ENCODE data around the gene SLC39A12.

The SLC39A12 gene

DNA sequence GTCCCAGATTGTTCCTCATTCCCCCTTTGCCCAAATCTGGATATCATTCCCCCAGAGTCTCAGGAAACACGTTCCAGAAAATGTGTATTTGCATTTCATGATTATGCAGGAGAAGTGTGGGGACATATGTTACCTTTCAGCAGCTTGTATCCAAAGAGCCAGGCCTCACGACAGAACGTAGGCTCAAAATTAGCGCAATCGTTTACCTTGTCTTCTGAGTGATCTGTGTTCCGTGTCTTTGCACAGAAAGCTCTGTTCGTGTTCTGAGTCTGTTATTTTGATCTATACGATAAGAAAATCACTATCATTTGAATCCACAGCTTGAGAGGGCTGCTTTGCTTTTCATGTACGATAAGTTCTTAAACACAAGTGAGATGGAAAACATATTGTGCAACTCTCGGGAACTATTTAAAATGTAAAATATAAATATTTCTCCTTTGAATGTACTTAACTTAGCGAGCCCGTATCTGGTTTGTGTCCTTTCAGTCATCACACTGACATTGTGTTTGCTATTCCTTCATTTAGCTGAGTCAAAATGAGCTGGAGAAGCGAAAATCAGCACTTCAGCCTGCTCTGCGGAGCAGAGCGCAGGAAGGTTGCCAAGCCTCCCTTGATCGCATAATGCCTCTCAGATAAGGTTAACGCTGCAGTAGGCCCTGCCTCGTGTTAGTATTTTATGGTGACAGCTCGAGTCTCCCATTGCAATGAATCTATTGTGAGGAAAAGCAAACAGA, 108.3 kb downstream of the SLC39A12 start:
- H3K4me3 Mint-ChIP-seq = no peak overlapping the region
- H3K4me1 Mint-ChIP-seq (ENCODE audit: low read depth) = no peaks in the 10 kb centered on the region
- H3K9me3 Mint-ChIP-seq = peaks cover 22% of the 10 kb centered on the region
- no peak overlapping the region for H3K27ac Mint-ChIP-seq
- H3K27me3 Mint-ChIP-seq = no peaks in the 10 kb centered on the region
- H3K36me3 Mint-ChIP-seq (ENCODE audit: low read depth) = no peaks in the 10 kb centered on the region

DNA sequence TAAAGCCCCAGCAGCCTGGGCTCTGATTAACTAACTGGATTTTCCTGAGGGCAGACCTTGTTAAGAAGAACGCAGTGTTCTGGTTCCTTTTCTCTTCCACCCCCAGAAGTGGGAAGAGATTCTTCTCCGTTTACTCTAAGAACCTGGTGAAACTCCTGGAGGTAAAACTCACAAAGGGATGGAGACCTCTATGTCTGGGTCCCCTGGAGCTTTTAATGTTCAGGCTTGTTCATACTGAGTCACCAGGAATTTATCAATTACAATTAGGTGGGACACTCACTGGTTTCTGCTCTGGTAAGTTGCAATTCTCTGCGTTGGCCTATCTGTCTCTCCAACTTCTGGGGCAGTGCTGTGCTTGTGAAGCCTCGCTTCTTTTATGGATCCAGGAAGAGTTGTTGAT, 115.2 kb downstream of the SLC39A12 start:
- Mint-ChIP-seq H3K36me3 (ENCODE audit: low read depth) (no peaks in the 10 kb centered on the region), H3K27ac (no peak overlapping the region), H3K9me3 (peaks cover 7% of the 10 kb centered on the region), H3K4me3 (no peak overlapping the region), H3K27me3 (no peaks in the 10 kb centered on the region), H3K4me1 (ENCODE audit: low read depth) (no peaks in the 10 kb centered on the region)

DNA sequence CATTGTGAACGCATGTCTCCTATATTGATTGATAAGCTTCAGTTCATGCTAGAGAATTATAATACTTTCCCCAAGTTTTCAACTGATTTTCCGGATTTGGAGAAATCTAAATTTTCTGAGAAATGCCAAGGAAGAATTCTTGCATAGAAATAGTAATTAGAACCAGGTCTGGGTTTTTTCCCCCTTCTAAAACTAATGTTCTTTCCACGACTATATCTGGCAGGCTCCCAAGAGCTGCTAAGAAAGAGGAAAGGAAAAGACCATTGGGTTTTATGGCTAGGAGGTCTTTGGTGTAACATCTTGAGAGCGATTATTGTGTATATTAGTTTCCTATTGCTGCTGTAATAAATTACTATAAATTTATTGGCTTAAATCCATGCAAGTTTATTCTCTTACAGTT, 116.7 kb downstream of the SLC39A12 start:
- Mint-ChIP-seq H3K27ac (no peak overlapping the region), H3K4me1 (ENCODE audit: low read depth) (no peaks in the 10 kb centered on the region), H3K27me3 (no peaks in the 10 kb centered on the region), H3K4me3 (no peak overlapping the region), H3K36me3 (ENCODE audit: low read depth) (no peaks in the 10 kb centered on the region), H3K9me3 (peaks cover 7% of the 10 kb centered on the region)

DNA sequence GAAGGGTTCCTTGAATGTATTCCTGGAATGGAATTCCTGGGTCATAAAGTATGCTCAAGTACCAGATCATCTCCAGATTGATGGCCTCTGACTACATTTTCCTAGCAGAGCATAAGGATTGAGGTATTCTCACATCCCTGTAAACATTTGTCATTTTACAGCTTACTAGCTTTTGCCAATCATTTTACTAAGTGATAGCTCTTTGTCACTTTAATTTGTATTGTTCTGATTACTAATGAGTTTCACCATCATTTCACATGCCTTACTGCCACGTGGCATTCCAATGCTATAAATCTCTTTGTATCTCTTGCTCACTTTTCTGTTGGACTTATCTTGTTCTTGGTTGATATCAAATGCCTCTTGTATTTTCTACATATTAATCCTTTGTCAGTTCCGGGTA, 119.9 kb downstream of the SLC39A12 start:
- no peaks in the 10 kb centered on the region for H3K27me3 Mint-ChIP-seq

DNA sequence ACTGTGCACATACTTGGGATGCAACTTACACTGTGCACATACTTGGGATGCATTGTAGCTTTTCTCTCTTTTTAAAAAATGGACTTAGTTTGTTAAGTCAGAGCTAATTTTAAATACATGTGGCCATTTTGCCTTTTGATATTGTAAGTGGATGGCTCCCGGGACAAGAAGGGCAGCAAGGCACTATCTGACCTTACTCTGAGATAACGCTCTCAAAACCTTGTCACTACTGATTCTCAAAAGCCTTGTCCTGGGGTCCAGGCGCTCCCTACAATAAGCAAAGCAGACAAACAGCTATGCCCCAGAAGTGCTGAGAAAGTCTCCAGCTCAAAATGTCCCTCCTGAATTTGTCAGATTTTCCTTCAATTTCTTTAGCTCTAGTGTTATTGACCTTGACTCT, 121.6 kb downstream of the SLC39A12 start:
- no peaks in the 10 kb centered on the region for H3K36me3 Mint-ChIP-seq (ENCODE audit: low read depth)
- no peaks in the 10 kb centered on the region for H3K4me1 Mint-ChIP-seq (ENCODE audit: low read depth)
- no peaks in the 10 kb centered on the region for H3K9me3 Mint-ChIP-seq
- H3K27me3 Mint-ChIP-seq = no peaks in the 10 kb centered on the region
- H3K27ac Mint-ChIP-seq = no peak overlapping the region
- H3K4me3 Mint-ChIP-seq = no peak overlapping the region

More for the DNA sequence above, 119.9 kb downstream of the SLC39A12 start:
- Mint-ChIP-seq H3K9me3 (no peaks in the 10 kb centered on the region), H3K4me1 (ENCODE audit: low read depth) (no peaks in the 10 kb centered on the region), H3K4me3 (no peak overlapping the region), H3K36me3 (ENCODE audit: low read depth) (no peaks in the 10 kb centered on the region), H3K27ac (no peak overlapping the region)

DNA sequence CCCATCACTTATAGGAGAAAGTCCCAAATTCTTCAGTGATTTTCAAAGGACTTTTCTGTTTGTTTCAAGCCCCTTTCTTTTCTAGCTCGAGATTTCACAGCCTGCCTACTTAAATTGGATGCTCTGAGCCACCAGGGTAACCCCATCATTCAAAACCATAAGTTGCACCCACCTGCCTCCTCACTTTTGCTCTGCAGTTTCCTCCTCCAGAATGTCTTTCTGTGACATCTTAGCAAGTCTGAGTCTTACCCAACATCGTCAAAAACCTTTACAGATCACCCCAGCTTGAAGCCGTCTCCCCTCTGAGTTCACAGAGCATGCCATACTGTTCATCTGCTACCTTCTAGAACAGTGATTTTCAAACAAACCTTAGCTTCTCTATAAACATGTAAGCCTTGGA, 124.2 kb downstream of the SLC39A12 start:
- Mint-ChIP-seq H3K9me3 (no peaks in the 10 kb centered on the region), H3K27me3 (no peaks in the 10 kb centered on the region), H3K4me3 (no peak overlapping the region), H3K27ac (no peak overlapping the region), H3K36me3 (ENCODE audit: low read depth) (no peaks in the 10 kb centered on the region), H3K4me1 (ENCODE audit: low read depth) (no peaks in the 10 kb centered on the region)

DNA sequence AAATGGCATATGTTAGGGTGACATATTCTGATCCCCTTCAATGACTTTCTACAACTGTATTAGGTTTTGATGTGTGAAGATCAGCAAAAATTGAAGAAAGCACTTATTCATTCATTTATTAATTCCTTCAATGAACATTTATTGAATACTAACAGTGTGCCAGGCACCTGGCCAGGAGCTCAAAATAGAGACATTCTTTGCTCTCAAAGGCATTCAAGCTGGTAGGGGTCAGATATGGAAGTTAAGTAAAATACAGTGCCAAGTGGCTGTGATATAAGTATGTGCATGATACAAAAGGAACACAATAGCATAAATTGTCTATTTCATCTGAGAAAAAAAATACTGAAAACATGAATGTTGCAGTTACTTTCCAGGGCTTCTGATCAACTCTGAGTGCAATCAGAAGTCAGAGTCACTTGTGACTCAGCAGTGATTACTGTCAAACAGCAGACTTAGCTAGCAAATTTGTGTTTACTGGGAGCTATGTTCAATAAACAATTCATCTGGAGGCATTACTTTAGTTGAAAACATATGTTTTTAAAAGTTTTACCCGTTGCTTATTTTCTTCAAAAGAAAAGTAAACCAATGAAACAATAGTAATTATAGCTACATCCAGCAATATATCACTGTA, 128.1 kb downstream of the SLC39A12 start:
- Mint-ChIP-seq H3K36me3 (ENCODE audit: low read depth) (no peaks in the 10 kb centered on the region), H3K4me1 (ENCODE audit: low read depth) (no peaks in the 10 kb centered on the region), H3K27me3 (no peaks in the 10 kb centered on the region)

DNA sequence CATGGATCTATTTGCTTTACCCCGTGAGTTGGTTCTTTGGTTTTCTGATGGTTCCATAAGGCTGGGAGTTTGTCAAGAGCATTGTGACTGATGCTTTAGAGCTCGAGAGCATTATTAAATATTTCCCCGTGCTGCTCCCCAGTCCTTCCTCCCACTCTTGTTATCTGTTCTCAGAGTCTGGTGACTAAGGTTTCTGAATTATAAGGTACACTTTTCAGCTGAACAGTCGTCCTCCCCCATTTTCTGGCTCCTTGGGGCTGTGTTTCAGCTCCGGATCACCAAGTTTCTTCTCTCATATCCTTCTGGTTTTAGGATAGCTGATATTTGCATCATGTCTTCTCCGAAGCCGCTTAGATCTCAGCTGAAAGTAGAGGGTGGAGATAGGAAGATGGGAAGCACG, 130.7 kb downstream of the SLC39A12 start:
- Mint-ChIP-seq H3K4me3 (no peak overlapping the region), H3K27ac (no peak overlapping the region), H3K9me3 (no peaks in the 10 kb centered on the region), H3K4me1 (ENCODE audit: low read depth) (no peaks in the 10 kb centered on the region), H3K27me3 (no peaks in the 10 kb centered on the region), H3K36me3 (ENCODE audit: low read depth) (no peaks in the 10 kb centered on the region)

More for the DNA sequence above, 128.1 kb downstream of the SLC39A12 start:
- H3K4me3 Mint-ChIP-seq = no peak overlapping the region
- H3K27ac Mint-ChIP-seq = no peak overlapping the region
- H3K9me3 Mint-ChIP-seq = no peaks in the 10 kb centered on the region

DNA sequence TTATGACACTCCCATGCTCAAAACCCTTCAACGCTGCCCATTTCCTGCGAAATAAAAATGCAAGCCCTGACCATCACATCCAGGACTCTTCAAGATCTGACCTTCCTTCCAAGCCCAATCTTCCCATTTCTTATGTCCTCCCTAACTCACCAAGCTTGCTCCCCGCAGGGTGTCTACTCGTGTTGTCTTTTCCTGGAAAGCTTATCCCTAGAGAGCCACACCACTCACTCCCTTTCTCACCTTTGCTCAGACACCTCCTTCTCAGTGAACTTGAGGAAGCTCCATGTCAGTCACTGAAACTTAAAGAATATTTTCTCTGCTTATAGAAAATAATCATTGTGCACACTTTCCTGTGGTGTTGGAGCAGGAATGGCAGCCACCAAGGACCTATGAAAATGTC, 134.1 kb downstream of the SLC39A12 start:
- Mint-ChIP-seq H3K9me3 (no peaks in the 10 kb centered on the region), H3K4me3 (no peak overlapping the region), H3K27me3 (no peaks in the 10 kb centered on the region), H3K4me1 (ENCODE audit: low read depth) (no peaks in the 10 kb centered on the region), H3K27ac (no peak overlapping the region), H3K36me3 (ENCODE audit: low read depth) (no peaks in the 10 kb centered on the region)

DNA sequence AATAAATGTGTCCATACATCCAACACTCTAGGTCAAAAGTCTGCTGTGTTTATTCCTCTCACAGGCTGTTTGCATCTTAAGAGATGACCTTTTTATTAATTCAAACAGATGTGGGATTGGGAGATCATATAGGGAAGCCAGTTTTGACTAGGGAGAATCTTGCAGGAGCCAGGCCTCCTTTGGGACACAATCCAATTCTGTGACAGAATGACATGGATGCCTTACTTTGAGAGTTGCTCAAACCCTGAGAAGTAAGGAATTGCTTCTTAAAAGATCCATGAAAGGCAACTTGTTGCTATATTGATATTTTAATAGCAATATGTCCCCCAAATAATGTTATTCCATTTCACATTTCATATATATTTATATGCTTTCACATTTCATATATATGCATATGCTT, 135.0 kb downstream of the SLC39A12 start:
- Mint-ChIP-seq H3K27ac (no peak overlapping the region), H3K27me3 (no peaks in the 10 kb centered on the region), H3K9me3 (no peaks in the 10 kb centered on the region), H3K4me3 (no peak overlapping the region), H3K36me3 (ENCODE audit: low read depth) (no peaks in the 10 kb centered on the region), H3K4me1 (ENCODE audit: low read depth) (no peaks in the 10 kb centered on the region)

DNA sequence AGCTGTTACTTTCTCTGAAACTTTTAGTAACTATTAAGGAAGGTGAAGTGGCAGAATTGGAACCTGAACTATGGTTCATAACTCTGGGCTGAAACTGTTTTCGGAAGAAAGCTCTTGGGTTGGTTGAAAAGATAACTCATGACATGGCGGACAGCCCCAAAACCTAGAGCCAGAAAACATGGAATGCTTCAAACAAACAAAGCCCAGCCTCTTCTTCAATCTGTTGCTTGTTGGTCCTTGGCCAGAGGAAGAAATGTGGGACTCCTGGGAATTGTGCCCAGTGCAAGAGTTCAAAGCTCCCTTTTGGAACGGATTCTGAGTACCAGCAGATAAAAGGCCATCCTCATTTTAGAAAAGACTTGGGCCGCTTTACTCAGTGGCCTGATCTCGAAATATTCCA, 135.6 kb downstream of the SLC39A12 start:
- Mint-ChIP-seq H3K4me1 (ENCODE audit: low read depth) (no peaks in the 10 kb centered on the region), H3K27ac (no peak overlapping the region), H3K27me3 (no peaks in the 10 kb centered on the region), H3K4me3 (no peak overlapping the region), H3K36me3 (ENCODE audit: low read depth) (no peaks in the 10 kb centered on the region), H3K9me3 (no peaks in the 10 kb centered on the region)

All from stimulated activated naive CD8-positive, alpha-beta T cell treated with anti-CD3 and anti-CD28 coated beads, Interleukin-15, Interleukin-2, amounts not matched to agents 100 ng/mL and 50 ng/mL, for 24 hours (primary cell).